ENCODE results near the gene TCN2.

DNA sequence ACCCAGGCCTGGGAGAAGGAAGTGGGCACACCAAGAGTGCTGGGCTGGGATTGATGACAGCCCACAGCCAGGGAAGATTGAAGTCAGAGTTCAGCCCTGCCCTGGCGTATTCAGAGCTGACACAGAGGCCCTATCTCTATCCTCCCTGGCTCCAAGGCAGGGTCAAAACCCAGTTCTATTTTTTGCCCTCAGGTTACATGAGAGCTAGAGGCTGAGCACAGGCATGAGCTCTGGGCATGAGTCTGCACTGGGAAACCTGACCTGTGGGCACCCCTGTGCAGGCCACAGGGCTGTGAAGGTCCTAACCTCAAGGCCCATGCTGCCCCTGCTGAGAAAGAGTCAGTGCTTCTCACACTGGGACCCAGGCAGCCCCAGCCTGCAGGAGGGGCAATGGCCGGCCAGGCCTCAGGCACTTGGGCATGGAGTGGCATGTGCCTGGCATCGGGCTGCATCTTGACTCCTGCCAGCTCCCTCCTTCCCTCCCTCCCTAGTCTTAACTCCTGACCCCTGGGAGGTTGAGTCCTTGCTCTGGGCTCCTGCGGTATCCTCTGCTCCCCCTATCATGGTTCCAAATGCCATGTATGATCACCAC, 34.0 kb downstream of the TCN2 start:
- TF ChIP-seq, protein P1, sequence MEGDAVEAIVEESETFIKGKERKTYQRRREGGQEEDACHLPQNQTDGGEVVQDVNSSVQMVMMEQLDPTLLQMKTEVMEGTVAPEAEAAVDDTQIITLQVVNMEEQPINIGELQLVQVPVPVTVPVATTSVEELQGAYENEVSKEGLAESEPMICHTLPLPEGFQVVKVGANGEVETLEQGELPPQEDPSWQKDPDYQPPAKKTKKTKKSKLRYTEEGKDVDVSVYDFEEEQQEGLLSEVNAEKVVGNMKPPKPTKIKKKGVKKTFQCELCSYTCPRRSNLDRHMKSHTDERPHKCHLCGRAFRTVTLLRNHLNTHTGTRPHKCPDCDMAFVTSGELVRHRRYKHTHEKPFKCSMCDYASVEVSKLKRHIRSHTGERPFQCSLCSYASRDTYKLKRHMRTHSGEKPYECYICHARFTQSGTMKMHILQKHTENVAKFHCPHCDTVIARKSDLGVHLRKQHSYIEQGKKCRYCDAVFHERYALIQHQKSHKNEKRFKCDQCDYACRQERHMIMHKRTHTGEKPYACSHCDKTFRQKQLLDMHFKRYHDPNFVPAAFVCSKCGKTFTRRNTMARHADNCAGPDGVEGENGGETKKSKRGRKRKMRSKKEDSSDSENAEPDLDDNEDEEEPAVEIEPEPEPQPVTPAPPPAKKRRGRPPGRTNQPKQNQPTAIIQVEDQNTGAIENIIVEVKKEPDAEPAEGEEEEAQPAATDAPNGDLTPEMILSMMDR (IDR thresholded peaks at IDR 0.05; ENCODE audit: insufficient read depth, low read length, poor library complexity, severe bottlenecking), result no peak
- no peak for TF ChIP-seq EZH2phosphoT487 (conservative IDR thresholded peaks at IDR 0.05; ENCODE audit: low read length)

Measured in SU-DHL-6 (cell line).